Uterine smooth muscle cell (primary cell): ENCODE results near the gene CFAP161. TPM values are rescaled to one million over a fixed set of nuclear protein-coding genes. Genes with fewer than 3 reads are reported as not detected.

Experiments
- total RNA-seq: library from RNA; depleted of rRNA; stranded (reverse); fragments of >200 nt; gene quantifications from 2 replicates; pipeline ENCODE4 v1.2.3, GENCODE V29; 2014

Gene CFAP161
- total RNA-seq, result 0.12 and 0.66 TPM in 2 replicates

GRCh38 chr15:81133782-81134461, at the start of gene CFAP161:
TSS of gene CFAP161 (plus strand) at chr15:81134270. CDS start at chr15:81134330, 60 bp downstream.

GRCh38 chr15:81196576-81197254, 62.6 kb downstream of the CFAP161 start, which contains the start of gene IL16:
TSS of gene IL16 (plus strand) at chr15:81196879. CDS start at chr15:81225400, 28,521 bp downstream.

Other genes starting within 250 kb of the CFAP161 start
- 19.4 and 24.4 TPM in 2 replicates for gene MESD, start 144.5 kb upstream of the CFAP161 start, total RNA-seq
- gene TLNRD1, start 133.3 kb upstream of the CFAP161 start, total RNA-seq, result 8.7 and 9.7 TPM in 2 replicates
- gene IL16, start 62.6 kb downstream of the CFAP161 start, total RNA-seq, result 0.22 and 0.25 TPM in 2 replicates
- gene STARD5, start 189.9 kb downstream of the CFAP161 start, total RNA-seq, result 5.6 and 10.7 TPM in 2 replicates
- not detected in 2 replicates for gene TMC3, start 239.9 kb downstream of the CFAP161 start, total RNA-seq